ENCODE measurements around the gene IZUMO4. TPM values are rescaled to one million over a fixed set of nuclear protein-coding genes. Genes with fewer than 3 reads are reported as not detected.

The IZUMO4 gene
- total RNA-seq, 1 donor from 2014 or later = 2.8 TPM

GRCh38 chr19:2062770-2063169 is 33.9 kb upstream of the IZUMO4 start:
- intact Hi-C loops (cut with micrococcal nuclease) = no loop called here
- Histone ChIP-seq H3K4me1 (peaks cover 67% of the 10 kb centered on the region), H3K9me3 (replicated peaks) (no peaks in the 10 kb centered on the region), H3K36me3 (no peaks in the 10 kb centered on the region), H3K27ac (replicated peaks) (peak overlapping the region; percentile 100), H3K27me3 (ENCODE audit: low read depth) (no peaks in the 10 kb centered on the region), H3K4me3 (no peak overlapping the region)
- no peak for TF ChIP-seq CTCF (IDR thresholded peaks at IDR 0.05; ENCODE audit: borderline replicate concordance)
- DNase-seq = no peak

GRCh38 chr19:2063824-2064223 is 32.9 kb upstream of the IZUMO4 start:
- no peaks in the 10 kb centered on the region for H3K36me3 ChIP-seq
- peak overlapping the region; percentile 100 for H3K27ac ChIP-seq (replicated peaks)
- no peak for DNase-seq
- intact Hi-C loops (cut with micrococcal nuclease) = no loop called here
- peak overlapping the region; percentile 54 for H3K4me3 ChIP-seq
- peaks cover 56% of the 10 kb centered on the region for H3K4me1 ChIP-seq
- no peak for TF ChIP-seq CTCF (IDR thresholded peaks at IDR 0.05; ENCODE audit: borderline replicate concordance)
- H3K9me3 ChIP-seq (replicated peaks) = no peaks in the 10 kb centered on the region
- no peaks in the 10 kb centered on the region for H3K27me3 ChIP-seq (ENCODE audit: low read depth)

- Histone ChIP-seq H3K9me3 (replicated peaks) (no peaks in the 10 kb centered on the region), H3K36me3 (no peaks in the 10 kb centered on the region), H3K27me3 (ENCODE audit: low read depth) (no peaks in the 10 kb centered on the region), H3K27ac (replicated peaks) (peak overlapping the region; percentile 100), H3K4me3 (peak overlapping the region; percentile 54), H3K4me1 (peaks cover 54% of the 10 kb centered on the region)
- DNase-seq = no peak
- TF ChIP-seq CTCF (IDR thresholded peaks at IDR 0.05; ENCODE audit: borderline replicate concordance) = no peak
- intact Hi-C loops (cut with micrococcal nuclease) = no loop called here
Observed at GRCh38 chr19:2064395-2064787, 32.3 kb upstream of the IZUMO4 start.

GRCh38 chr19:2064788-2065524 is 31.8 kb upstream of the IZUMO4 start:
- peak; percentile 73 for DNase-seq
- Histone ChIP-seq H3K4me1 (peaks cover 51% of the 10 kb centered on the region), H3K9me3 (replicated peaks) (no peaks in the 10 kb centered on the region), H3K4me3 (peak overlapping the region; percentile 54), H3K27ac (replicated peaks) (peak overlapping the region; percentile 100), H3K27me3 (ENCODE audit: low read depth) (no peaks in the 10 kb centered on the region), H3K36me3 (no peaks in the 10 kb centered on the region)
- intact Hi-C loops (cut with micrococcal nuclease) = no loop called here
- peak; percentile 29 for TF ChIP-seq CTCF (IDR thresholded peaks at IDR 0.05; ENCODE audit: borderline replicate concordance)

GRCh38 chr19:2070436-2070827 is 26.3 kb upstream of the IZUMO4 start:
- TF ChIP-seq CTCF (IDR thresholded peaks at IDR 0.05; ENCODE audit: borderline replicate concordance) = no peak
- Histone ChIP-seq H3K36me3 (peaks cover 47% of the 10 kb centered on the region), H3K9me3 (replicated peaks) (no peaks in the 10 kb centered on the region), H3K27me3 (ENCODE audit: low read depth) (no peaks in the 10 kb centered on the region), H3K4me3 (no peak overlapping the region), H3K4me1 (peaks cover 6% of the 10 kb centered on the region), H3K27ac (replicated peaks) (no peak overlapping the region)
- no peak for DNase-seq
- intact Hi-C loops (cut with micrococcal nuclease) = loop anchor here (5.0 kb wide), 1 partner anchor 53 kb away; the partner anchor contains the start of gene BTBD2

All from left ventricle myocardium inferior (tissue), 1 donor.